HEK293 (cell line): ENCODE data around the gene TBXA2R.

Experiments used
- HOXA7 ChIP-seq: sonication (generic); formaldehyde crosslinking; IDR thresholded peaks from 2 replicates; pipeline ENCODE4 v1.8.1; 2022; ENCODE audit warnings: missing genetic modification reagents, borderline replicate concordance
- KLF10 ChIP-seq: fragments of 450-650 bp; IDR thresholded peaks from 2 replicates; pipeline ENCODE4 v1.5.1; 2018; ENCODE audit warnings: missing biosample characterization, mild to moderate bottlenecking, missing genetic modification characterization
- KLF9 ChIP-seq: fragments of 450-650 bp; formaldehyde crosslinking; IDR thresholded peaks from 2 replicates; pipeline ENCODE4 v1.5.1; 2016; ENCODE audit warnings: missing biosample characterization, missing genetic modification characterization, low read depth
- OVOL3 ChIP-seq: fragments of 450-650 bp; formaldehyde crosslinking; IDR thresholded peaks from 2 replicates; pipeline ENCODE4 v1.5.1; 2016; ENCODE audit warnings: missing biosample characterization, missing genetic modification characterization
- PRDM6 ChIP-seq: fragments of 450-650 bp; formaldehyde crosslinking; IDR thresholded peaks from 2 replicates; pipeline ENCODE4 v1.5.1; 2017; ENCODE audit warnings: missing biosample characterization, missing genetic modification characterization
- YY1 ChIP-seq: fragments of 450-650 bp; formaldehyde crosslinking; IDR thresholded peaks from 2 replicates; pipeline ENCODE4 v1.5.1; 2018; ENCODE audit warnings: missing biosample characterization, missing genetic modification characterization
- ZBTB10 ChIP-seq: fragments of 450-650 bp; formaldehyde crosslinking; IDR thresholded peaks from 2 replicates; pipeline ENCODE4 v1.5.1; 2016; ENCODE audit warnings: missing biosample characterization, missing genetic modification characterization
- ZNF10 ChIP-seq: fragments of 450-650 bp; formaldehyde crosslinking; IDR thresholded peaks from 2 replicates; pipeline ENCODE4 v1.5.1; 2017; ENCODE audit warnings: missing biosample characterization, missing genetic modification characterization
- ZNF121 ChIP-seq: fragments of 450-650 bp; formaldehyde crosslinking; IDR thresholded peaks from 2 replicates; pipeline ENCODE4 v1.5.1; 2016; ENCODE audit warnings: missing biosample characterization, missing genetic modification characterization
- ZNF133 ChIP-seq: fragments of 450-650 bp; formaldehyde crosslinking; IDR thresholded peaks from 2 replicates; pipeline ENCODE4 v1.5.1; 2016; ENCODE audit warnings: missing biosample characterization, missing genetic modification characterization
- ZNF184 ChIP-seq: fragments of 450-650 bp; IDR thresholded peaks from 2 replicates; pipeline ENCODE4 v1.5.1; 2018; ENCODE audit warnings: missing biosample characterization, mild to moderate bottlenecking, missing genetic modification characterization
- ZNF239 ChIP-seq: fragments of 450-650 bp; formaldehyde crosslinking; IDR thresholded peaks from 2 replicates; pipeline ENCODE4 v1.5.1; 2016; ENCODE audit warnings: missing biosample characterization, missing genetic modification characterization
- ZNF350 ChIP-seq: fragments of 450-650 bp; formaldehyde crosslinking; IDR thresholded peaks from 2 replicates; pipeline ENCODE4 v1.5.0; 2017; ENCODE audit warnings: missing biosample characterization, mild to moderate bottlenecking, missing genetic modification characterization
- ZNF391 ChIP-seq: fragments of 450-650 bp; formaldehyde crosslinking; IDR thresholded peaks from 2 replicates; pipeline ENCODE4 v1.5.1; 2016; ENCODE audit warnings: low read depth, missing biosample characterization, missing genetic modification characterization, borderline replicate concordance
- ZNF404 ChIP-seq: fragments of 450-650 bp; formaldehyde crosslinking; IDR thresholded peaks from 2 replicates; pipeline ENCODE4 v1.5.1; 2017; ENCODE audit warnings: missing biosample characterization, missing genetic modification characterization
- ZNF449 ChIP-seq: fragments of 450-650 bp; formaldehyde crosslinking; IDR thresholded peaks from 2 replicates; pipeline ENCODE4 v1.5.1; 2017; ENCODE audit warnings: missing biosample characterization, mild to moderate bottlenecking, missing genetic modification characterization, moderate library complexity
- ZNF48 ChIP-seq: fragments of 450-650 bp; formaldehyde crosslinking; IDR thresholded peaks from 2 replicates; pipeline ENCODE4 v1.5.1; 2016; ENCODE audit warnings: missing biosample characterization, missing genetic modification characterization
- ZNF518A ChIP-seq: fragments of 450-650 bp; formaldehyde crosslinking; conservative IDR thresholded peaks from 2 replicates; pipeline ENCODE4 v1.5.1; 2016; ENCODE audit warnings: low read depth, missing biosample characterization, missing genetic modification characterization
- ZNF561 ChIP-seq: fragments of 450-650 bp; IDR thresholded peaks from 2 replicates; pipeline ENCODE4 v1.5.1; 2018; ENCODE audit warnings: missing biosample characterization, missing genetic modification characterization, borderline replicate concordance
- ZNF585B ChIP-seq: fragments of 450-650 bp; formaldehyde crosslinking; IDR thresholded peaks from 2 replicates; pipeline ENCODE4 v1.5.1; 2016; ENCODE audit warnings: missing biosample characterization, missing genetic modification characterization
- ZNF600 ChIP-seq: fragments of 450-650 bp; formaldehyde crosslinking; IDR thresholded peaks from 2 replicates; pipeline ENCODE4 v1.5.1; 2016; ENCODE audit warnings: missing biosample characterization, missing genetic modification characterization
- ZNF654 ChIP-seq: fragments of 450-650 bp; formaldehyde crosslinking; IDR thresholded peaks from 2 replicates; pipeline ENCODE4 v1.5.1; 2016; ENCODE audit warnings: low read depth, missing biosample characterization, missing genetic modification characterization
- ZNF692 ChIP-seq: fragments of 450-650 bp; formaldehyde crosslinking; IDR thresholded peaks from 2 replicates; pipeline ENCODE4 v1.5.1; 2016; ENCODE audit warnings: missing biosample characterization, missing genetic modification characterization
- ZNF777 ChIP-seq: fragments of 450-650 bp; formaldehyde crosslinking; IDR thresholded peaks from 2 replicates; pipeline ENCODE4 v1.5.1; 2017; ENCODE audit warnings: missing biosample characterization, missing genetic modification characterization, borderline replicate concordance
- ZNF830 ChIP-seq: fragments of 450-650 bp; IDR thresholded peaks from 2 replicates; pipeline ENCODE4 v1.5.0; 2018; ENCODE audit warnings: missing biosample characterization, missing genetic modification characterization, low read depth, mild to moderate bottlenecking, moderate library complexity

Gene TBXA2R

GRCh38 chr19:3572132-3572854 lies 34.4 kb downstream of the TBXA2R start (continued):
- no peak for TF ChIP-seq ZNF518A (tag by site-specific recombination)
- no peak for TF ChIP-seq ZBTB10 (tag by site-specific recombination)
- TF ChIP-seq PRDM6 (tag by site-specific recombination), result no peak
- TF ChIP-seq ZNF133, result no peak
- TF ChIP-seq ZNF239, result no peak
- no peak for TF ChIP-seq ZNF121
- TF ChIP-seq ZNF449 (tag by site-specific recombination), result no peak
- TF ChIP-seq ZNF184 (tag by site-specific recombination), result no peak
- TF ChIP-seq KLF10 (tag by site-specific recombination), result 0 out of 2 replicates have a peak, but pooled peaks have one; percentile 16
- TF ChIP-seq ZNF600 (tag by site-specific recombination), result no peak
- no peak for TF ChIP-seq HOXA7 (CRISPR knock-in tag)
- TF ChIP-seq ZNF10 (tag by site-specific recombination), result no peak
- no peak for TF ChIP-seq ZNF830 (tag by site-specific recombination)
- no peak for TF ChIP-seq OVOL3 (tag by site-specific recombination)
- no peak for TF ChIP-seq ZNF585B (tag by site-specific recombination)
- no peak for TF ChIP-seq YY1 (tag by site-specific recombination)
- no peak for TF ChIP-seq ZNF350 (tag by site-specific recombination)
- TF ChIP-seq KLF9 (tag by site-specific recombination), result no peak; the same call in 1 of the 2 replicates
- no peak for TF ChIP-seq ZNF404
- no peak for TF ChIP-seq ZNF692 (tag by site-specific recombination)
- no peak for TF ChIP-seq ZNF391
- TF ChIP-seq ZNF561 (tag by site-specific recombination), result peak; percentile 57; the same call in 1 of the 2 replicates
- no peak for TF ChIP-seq ZNF654 (tag by site-specific recombination)
- no peak for TF ChIP-seq ZNF48 (tag by site-specific recombination)
- no peak for TF ChIP-seq ZNF777 (tag by site-specific recombination)
